ENCODE data around the gene PPFIA4. TPM values are rescaled to one million over a fixed set of nuclear protein-coding genes. Genes with fewer than 3 reads are reported as not detected.

The PPFIA4 gene
- total RNA-seq, 2 experiments from 2014 or later = 48.5 to 56.0 TPM

DNA sequence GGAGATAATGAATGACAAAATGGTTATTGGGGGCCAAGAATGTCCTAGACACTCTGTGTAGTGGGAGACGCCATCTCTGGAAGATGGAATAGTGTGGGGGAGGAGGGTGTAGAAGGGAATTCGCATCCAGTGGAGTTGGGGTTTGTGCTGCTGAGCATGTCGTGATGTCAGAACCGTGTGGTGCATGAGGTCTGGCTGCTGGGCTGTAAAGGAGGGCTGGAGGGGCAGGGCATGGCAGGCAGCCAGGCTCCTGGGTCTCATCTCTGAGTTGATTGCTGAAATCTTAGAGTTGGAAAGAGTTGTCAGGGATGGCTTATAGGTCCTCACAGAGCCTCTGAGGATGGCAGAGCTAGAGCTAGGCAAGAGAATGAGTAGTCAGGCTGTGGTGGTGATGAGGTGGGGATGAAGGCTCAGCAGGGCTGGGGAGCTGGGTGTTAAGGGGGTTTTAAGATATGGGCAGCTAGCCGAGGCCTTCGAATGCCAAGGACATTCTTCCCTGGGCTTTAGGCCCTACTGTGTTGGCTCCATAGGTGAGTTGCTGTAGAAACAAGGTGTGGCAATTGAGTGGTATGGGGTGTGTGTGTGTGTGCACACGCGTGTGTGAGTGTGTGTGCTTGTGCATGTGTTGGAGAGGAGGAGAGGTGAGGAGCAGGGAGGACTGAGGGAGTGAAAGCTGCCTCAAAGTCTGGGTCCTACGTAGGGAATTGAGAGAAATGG, 1.9 kb downstream of the PPFIA4 start:
- peaks cover 18% of the 10 kb centered on the region for H3K36me3 Mint-ChIP-seq

DNA sequence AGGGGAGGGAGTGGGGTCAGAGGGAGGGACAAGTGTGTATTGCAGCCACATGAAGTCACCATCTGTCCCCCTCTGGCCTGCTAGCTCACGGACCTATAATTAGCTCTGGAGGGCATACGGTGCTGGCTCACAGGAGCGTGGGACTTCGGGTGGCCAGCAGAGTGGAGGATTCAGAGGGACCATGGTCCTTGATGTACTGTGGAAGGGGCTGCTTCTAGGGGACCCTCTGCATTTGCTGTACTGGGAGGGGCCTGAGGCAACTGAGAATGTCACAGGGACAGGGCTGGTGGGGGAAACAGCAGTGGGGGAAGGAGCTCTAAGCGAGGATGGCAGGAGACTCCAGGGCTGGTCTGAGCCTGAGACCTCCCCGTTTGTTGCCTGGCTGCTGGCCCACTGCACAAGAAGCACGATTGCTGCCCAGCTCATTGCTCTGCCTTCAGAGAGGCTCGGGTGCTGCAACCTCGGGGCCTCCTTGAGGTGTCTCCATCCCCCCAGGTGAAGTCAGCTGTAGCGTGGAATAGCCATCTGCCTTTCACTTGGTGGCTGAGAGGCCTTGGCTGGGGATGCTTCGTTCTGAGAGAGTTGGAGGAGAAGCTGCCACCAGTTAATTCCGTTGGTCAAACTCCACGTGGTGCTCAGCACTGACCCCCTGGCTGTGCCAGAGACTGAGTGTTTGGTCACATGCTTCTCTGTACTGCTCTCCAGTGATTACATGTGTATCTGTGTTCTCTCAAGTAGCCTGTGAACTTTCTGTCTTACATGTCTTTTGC, 2.7 kb downstream of the PPFIA4 start:
- Mint-ChIP-seq H3K4me1 (peaks cover 24% of the 10 kb centered on the region), H3K36me3 (peaks cover 16% of the 10 kb centered on the region), H3K4me3 (peak overlapping the region; percentile 41), H3K27me3 (peaks cover 4% of the 10 kb centered on the region), H3K27ac (no peak overlapping the region), H3K9me3 (peaks cover 2% of the 10 kb centered on the region)
- DNase-seq = no peak
- no peak for ATAC-seq (ENCODE audit: low read depth)
- POLR2A ChIA-PET = interaction anchor here (1.0 kb wide), 1 partner anchor 22 kb away, joined by 3 read pairs; the partner anchor contains the start of gene TMEM183A

More for the DNA sequence above, 1.9 kb downstream of the PPFIA4 start:
- Mint-ChIP-seq H3K4me3 (peak overlapping the region; percentile 91), H3K27ac (peak overlapping the region; percentile 27), H3K9me3 (peaks cover 2% of the 10 kb centered on the region), H3K27me3 (peaks cover 4% of the 10 kb centered on the region), H3K4me1 (peaks cover 22% of the 10 kb centered on the region)
- no peak for ATAC-seq (ENCODE audit: low read depth)
- POLR2A ChIA-PET = interaction anchor here (1.0 to 1.2 kb wide), 2 partner anchors 21 kb away, joined by 3 to 6 read pairs; partner anchors contain the start of gene TMEM183A
- no peak for DNase-seq

DNA sequence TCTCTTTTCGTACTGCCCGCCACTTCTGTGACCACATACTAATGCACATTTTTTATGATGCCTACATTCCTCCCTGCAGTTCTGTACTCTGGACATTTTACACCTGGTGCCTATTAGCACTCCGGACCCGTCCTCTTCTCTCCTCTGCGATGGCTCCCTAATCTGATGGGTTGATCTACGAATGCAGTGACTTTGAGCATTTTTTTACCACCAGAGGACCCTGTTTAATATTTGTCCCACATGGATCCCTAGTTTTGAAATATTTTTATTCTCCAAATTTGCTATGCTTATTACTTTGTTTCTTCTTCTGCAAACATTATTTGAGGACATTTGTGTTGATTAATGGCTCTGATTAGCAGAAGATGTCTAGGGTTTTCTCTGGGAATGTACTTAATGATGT, 5.2 kb downstream of the PPFIA4 start:
- H3K4me1 Mint-ChIP-seq = peaks cover 22% of the 10 kb centered on the region
- POLR2A ChIA-PET = no interaction called here
- ATAC-seq (ENCODE audit: low read depth) = no peak
- H3K4me3 Mint-ChIP-seq = no peak overlapping the region
- H3K9me3 Mint-ChIP-seq = no peaks in the 10 kb centered on the region
- H3K27me3 Mint-ChIP-seq = peaks cover 5% of the 10 kb centered on the region
- no peak overlapping the region for H3K27ac Mint-ChIP-seq
- no peak for DNase-seq
- H3K36me3 Mint-ChIP-seq = peaks cover 12% of the 10 kb centered on the region

DNA sequence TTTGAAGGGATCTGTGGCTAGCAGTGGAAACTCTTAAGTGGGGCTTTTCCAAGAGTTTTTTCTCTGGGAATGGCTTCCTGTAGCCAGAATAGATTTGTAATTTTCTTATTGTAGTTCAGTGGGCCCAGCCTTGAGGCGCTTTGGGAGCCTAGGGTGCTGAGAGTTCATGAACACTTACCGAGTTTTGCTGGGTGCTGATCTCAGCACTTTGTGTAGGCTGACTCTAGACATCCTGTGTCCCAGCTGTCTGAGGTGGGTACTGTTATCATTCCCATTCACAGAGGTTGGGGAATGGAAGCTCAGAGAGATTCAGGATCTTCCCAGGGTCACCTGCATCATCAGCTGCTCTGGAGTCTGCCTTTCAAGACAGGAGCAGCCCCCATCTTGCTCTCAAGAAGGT, 7.0 kb downstream of the PPFIA4 start:
- peaks cover 17% of the 10 kb centered on the region for H3K4me1 Mint-ChIP-seq
- DNase-seq (no peak), ATAC-seq (ENCODE audit: low read depth) (no peak)
- no peaks in the 10 kb centered on the region for H3K9me3 Mint-ChIP-seq
- H3K36me3 Mint-ChIP-seq = peaks cover 9% of the 10 kb centered on the region
- H3K4me3 Mint-ChIP-seq = no peak overlapping the region
- POLR2A ChIA-PET = no interaction called here
- H3K27me3 Mint-ChIP-seq = peaks cover 2% of the 10 kb centered on the region
- no peak overlapping the region for H3K27ac Mint-ChIP-seq

DNA sequence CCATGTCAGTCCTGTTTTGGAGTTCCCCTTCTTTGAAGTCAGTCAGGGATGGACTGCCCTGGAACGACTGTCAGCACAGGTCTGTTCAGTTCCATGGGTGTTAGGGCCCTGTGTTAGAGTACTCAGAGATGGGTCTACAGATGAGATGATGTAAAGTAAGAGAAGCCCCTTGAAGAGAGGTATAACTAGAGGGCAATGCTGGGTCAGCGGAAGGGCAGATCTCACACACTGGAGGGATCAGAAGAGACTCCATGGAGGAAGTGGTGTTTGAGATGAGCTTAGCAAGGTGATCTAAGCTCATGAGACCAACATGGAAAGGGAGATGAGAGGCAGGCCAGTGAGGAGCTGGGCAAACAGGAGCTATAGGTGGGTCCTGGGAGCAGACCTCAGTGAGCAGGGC, 7.6 kb downstream of the PPFIA4 start:
- peak overlapping the region; percentile 43 for H3K27ac Mint-ChIP-seq
- no peak overlapping the region for H3K4me3 Mint-ChIP-seq
- peaks cover 15% of the 10 kb centered on the region for H3K4me1 Mint-ChIP-seq
- DNase-seq (no peak), ATAC-seq (ENCODE audit: low read depth) (no peak)
- peaks cover 2% of the 10 kb centered on the region for H3K27me3 Mint-ChIP-seq
- peaks cover 6% of the 10 kb centered on the region for H3K36me3 Mint-ChIP-seq
- no peaks in the 10 kb centered on the region for H3K9me3 Mint-ChIP-seq
- POLR2A ChIA-PET = no interaction called here

DNA sequence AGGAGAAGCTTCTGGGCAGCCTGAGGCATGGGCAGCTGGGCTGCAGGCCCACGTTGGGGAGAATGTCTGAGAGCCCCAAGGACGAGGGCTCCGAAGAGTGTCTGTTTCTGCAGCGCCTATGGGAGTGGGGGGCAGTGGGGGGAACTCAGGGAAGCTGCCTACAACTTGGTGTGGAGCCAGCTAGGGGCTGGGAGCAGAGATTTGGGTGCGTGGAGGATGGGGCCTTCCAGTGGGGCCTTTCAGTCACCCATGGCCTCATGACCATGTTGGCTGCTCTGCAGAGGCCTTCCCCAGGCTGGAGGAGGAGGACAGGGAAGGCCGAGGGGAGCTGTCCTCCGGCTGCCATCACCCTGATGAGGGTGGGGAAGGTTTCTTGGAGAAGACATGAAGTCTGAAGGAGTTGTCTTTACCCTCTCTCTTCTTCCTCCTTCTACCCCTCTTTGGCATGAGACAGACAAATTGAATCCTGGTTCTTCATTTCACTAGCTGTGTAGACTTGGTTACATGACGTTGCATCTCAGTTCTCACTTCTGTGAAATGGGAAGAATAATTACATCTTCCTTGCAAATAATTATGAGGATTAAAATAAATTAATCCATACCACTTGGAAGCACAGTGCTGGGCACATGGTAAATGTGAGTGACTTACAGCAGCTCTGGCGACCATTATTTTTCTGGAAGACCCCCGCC, 8.3 kb downstream of the PPFIA4 start:
- DNase-seq (no peak), ATAC-seq (ENCODE audit: low read depth) (no peak)
- Mint-ChIP-seq H3K27me3 (peaks cover 2% of the 10 kb centered on the region), H3K9me3 (no peaks in the 10 kb centered on the region), H3K27ac (no peak overlapping the region), H3K36me3 (peaks cover 7% of the 10 kb centered on the region), H3K4me3 (no peak overlapping the region), H3K4me1 (peaks cover 16% of the 10 kb centered on the region)
- POLR2A ChIA-PET = no interaction called here

DNA sequence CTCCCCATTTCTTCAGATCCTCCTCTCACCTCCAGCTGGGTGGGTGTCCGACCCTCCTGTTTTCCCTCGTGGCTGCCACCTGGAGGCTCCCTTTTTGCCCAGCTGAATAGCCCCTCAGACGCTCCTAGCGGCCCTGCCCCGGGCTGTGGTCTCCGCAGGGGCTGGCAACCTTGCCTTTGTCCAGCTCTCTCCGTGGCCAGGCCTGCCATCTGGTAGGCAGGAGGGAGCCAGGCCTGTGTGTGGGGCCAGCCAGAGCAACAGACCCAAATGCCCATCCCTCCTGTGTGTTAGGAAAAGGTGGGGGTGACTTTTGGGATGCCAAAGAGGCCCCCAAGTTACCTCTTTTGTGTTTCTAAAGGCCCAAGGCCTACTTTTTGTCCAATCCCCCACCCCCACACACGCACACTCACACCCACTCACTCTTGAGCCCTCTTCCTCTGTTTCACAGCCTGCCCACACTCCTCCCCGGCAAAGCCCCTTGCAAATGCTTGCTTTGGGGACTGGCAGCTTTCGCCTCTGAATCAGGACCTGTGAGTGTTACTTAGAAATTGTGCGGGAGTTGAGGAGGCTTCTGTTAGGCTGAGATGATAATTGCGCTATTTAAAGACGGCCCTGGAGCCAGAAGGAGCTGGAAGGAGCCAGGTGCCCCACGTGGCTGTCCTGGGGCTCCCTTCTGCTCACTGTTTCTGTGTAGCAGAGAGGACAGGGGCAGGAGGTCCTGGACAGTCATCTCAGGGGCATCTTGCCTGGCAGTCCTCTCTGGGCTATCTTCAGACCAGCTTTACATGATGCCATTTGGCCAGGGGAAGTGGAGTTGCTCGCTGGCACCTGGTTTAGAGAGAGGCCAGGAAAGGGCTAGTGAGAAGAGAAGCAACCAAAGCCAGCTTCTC, 9.1 kb downstream of the PPFIA4 start:
- peaks cover 16% of the 10 kb centered on the region for H3K4me1 Mint-ChIP-seq

DNA sequence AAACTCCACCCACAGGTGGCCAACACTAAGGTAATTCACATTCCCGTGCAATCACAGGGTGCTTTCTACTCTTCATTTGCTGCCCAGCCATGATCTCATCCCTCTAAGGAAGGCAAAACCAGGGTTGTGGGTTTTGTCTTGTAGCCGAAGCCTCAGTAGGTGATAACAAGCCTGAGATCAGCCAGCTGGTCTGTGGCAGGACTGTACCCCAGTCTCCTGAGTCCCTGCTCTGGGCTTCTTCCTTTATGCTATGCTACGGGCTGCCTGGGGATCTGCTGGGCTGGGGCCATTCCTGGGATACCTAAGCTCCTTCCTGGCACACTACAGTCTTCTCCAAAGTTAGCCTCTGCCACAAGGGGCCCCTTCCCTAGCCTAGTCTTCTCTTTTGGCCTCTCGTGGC, 9.8 kb downstream of the PPFIA4 start:
- no peak for DNase-seq
- ATAC-seq (ENCODE audit: low read depth) = no peak
- POLR2A ChIA-PET = interaction anchor here (0.5 kb wide), 1 partner anchor 1776 kb away, joined by 3 read pairs; no protein-coding TSS in a partner anchor

More for the DNA sequence above, 9.1 kb downstream of the PPFIA4 start:
- ATAC-seq (ENCODE audit: low read depth) (no peak), DNase-seq (no peak)
- POLR2A ChIA-PET = interaction anchor here (0.5 kb wide), 1 partner anchor 1775 kb away, joined by 3 read pairs; no protein-coding TSS in a partner anchor
- no peak overlapping the region for H3K4me3 Mint-ChIP-seq
- no peaks in the 10 kb centered on the region for H3K9me3 Mint-ChIP-seq
- no peak overlapping the region for H3K27ac Mint-ChIP-seq
- H3K36me3 Mint-ChIP-seq = peaks cover 7% of the 10 kb centered on the region
- peaks cover 2% of the 10 kb centered on the region for H3K27me3 Mint-ChIP-seq

DNA sequence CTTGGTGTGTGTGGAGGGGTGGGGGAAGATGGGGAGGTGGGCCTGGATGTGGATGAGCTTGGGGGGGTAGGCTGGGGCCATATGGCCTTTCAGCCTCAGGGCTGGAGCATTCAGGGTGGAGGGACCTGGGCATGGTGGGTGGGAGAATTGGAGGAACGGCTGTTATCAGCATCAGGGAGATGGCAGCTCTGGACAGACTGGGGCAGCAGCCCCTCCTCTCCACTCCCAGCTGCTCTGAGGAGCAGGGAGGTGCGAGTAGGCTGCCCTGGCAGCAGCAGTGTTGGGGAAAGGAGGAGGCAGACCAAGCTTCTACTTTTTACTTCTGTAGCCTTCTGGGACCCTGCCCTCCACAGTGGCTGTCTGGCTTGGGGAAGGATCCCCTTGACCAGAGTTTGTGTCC, 10.2 kb downstream of the PPFIA4 start:
- Mint-ChIP-seq H3K9me3 (no peaks in the 10 kb centered on the region), H3K27me3 (peaks cover 2% of the 10 kb centered on the region), H3K4me1 (peaks cover 17% of the 10 kb centered on the region), H3K4me3 (no peak overlapping the region), H3K36me3 (peaks cover 7% of the 10 kb centered on the region), H3K27ac (no peak overlapping the region)
- ATAC-seq (ENCODE audit: low read depth) (no peak), DNase-seq (no peak)
- POLR2A ChIA-PET = no interaction called here

More for the DNA sequence above, 9.8 kb downstream of the PPFIA4 start:
- Mint-ChIP-seq H3K4me1 (peaks cover 16% of the 10 kb centered on the region), H3K9me3 (no peaks in the 10 kb centered on the region), H3K27ac (no peak overlapping the region), H3K27me3 (peaks cover 2% of the 10 kb centered on the region), H3K36me3 (peaks cover 7% of the 10 kb centered on the region), H3K4me3 (no peak overlapping the region)

DNA sequence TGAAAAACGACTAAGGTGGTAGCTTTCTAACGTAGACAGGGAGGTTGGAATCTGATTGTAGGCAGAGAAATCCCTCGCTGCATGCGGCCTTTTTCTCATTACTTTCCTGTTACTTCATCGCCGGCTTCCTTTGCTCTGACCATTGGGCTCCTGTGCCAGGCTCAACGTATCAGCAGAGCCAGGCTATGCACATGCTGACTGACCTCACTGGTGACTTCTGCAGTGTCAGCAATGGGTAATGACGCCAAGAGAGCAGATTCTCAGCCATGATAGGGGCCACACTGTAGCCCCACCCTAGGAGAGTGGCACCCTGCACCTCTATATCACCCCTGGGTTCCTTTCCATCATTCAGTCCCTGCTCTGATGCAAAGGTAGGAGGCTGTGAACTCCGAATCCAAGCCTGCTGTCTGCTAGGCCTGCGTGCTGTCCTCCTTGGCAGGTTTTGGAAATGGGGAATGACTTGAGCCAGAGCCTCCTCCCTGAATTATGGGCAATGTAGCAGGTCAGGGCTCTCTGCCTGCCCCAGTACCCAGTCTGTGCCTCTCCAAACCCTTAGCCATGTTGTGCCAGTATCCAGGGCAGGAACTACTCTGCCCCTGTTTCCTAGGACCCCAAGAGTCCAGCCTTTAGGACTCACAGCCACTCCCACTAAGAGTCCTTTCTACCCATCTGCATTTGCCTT, 11.4 kb downstream of the PPFIA4 start:
- Mint-ChIP-seq H3K4me1 (peaks cover 17% of the 10 kb centered on the region), H3K4me3 (no peak overlapping the region), H3K27ac (no peak overlapping the region), H3K9me3 (no peaks in the 10 kb centered on the region), H3K36me3 (peaks cover 7% of the 10 kb centered on the region), H3K27me3 (peaks cover 2% of the 10 kb centered on the region)
- POLR2A ChIA-PET = no interaction called here
- no peak for DNase-seq
- no peak for ATAC-seq (ENCODE audit: low read depth)

DNA sequence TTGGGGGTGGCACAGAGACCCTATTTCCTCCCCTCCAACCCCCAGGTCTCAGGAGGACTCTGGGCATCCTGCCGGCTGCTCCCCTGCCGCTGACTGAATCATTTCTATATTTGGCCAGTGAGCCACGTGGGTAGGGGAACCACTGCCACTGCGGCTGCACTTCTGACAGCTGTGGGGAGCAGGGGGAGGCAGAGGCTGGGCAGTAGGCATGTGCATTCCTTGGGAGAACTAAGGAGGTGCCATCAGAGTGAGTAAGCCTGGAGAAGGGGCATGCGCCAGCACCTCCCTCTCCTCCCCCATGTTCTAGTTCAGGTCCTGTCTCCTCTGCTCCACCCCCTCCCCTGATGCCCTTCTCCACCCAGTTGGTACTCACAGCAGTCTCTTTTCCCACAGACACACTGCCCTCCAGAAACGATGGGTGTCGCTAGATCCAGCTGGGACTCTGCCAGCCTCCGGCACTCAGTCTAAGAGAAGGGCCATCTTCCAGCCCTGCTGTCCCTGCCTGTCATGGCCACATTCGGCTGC, 12.0 kb downstream of the PPFIA4 start:
- peaks cover 17% of the 10 kb centered on the region for H3K4me1 Mint-ChIP-seq
- H3K9me3 Mint-ChIP-seq = no peaks in the 10 kb centered on the region
- no peak overlapping the region for H3K4me3 Mint-ChIP-seq
- peaks cover 2% of the 10 kb centered on the region for H3K27me3 Mint-ChIP-seq
- H3K36me3 Mint-ChIP-seq = peaks cover 7% of the 10 kb centered on the region
- H3K27ac Mint-ChIP-seq = no peak overlapping the region
- DNase-seq (no peak), ATAC-seq (ENCODE audit: low read depth) (peak; percentile 31)
- POLR2A ChIA-PET = no interaction called here
